Transverse colon (tissue), 4 donors: ENCODE measurements around the gene ILF2. TPM values are rescaled to one million over a fixed set of nuclear protein-coding genes. Genes with fewer than 3 reads are reported as not detected.
"Not testable (repeated sequence)": the region's sequence is repeated elsewhere in the genome, so short reads cannot be mapped to it uniquely, and the experiment has no call there.

Experiments
- DNase-seq: peaks from one replicate; pipeline ENCODE4 v3.0.0-alpha.2; 2019
- H3K27ac ChIP-seq, 4 donors: fragments of 200-600 bp; sonication (generic); 2 replicates each; pipeline ENCODE4 v1.5.1; 2016 to 2018; ENCODE audit warnings: inconsistent platforms in 4 of 4
- H3K27me3 ChIP-seq: fragments of 200-600 bp; sonication (generic); 2 replicates; pipeline ENCODE4 v1.5.1; 2017; ENCODE audit warnings: inconsistent platforms
- H3K36me3 ChIP-seq, 4 donors: fragments of 200-600 bp; sonication (generic); 2 replicates each; pipeline ENCODE4 v1.5.1; 2017 to 2019; ENCODE audit warnings: inconsistent platforms in 4 of 4
- H3K4me1 ChIP-seq, 4 donors: fragments of 200-600 bp; sonication (generic); 2 replicates each; pipeline ENCODE4 v1.5.1; 2017 to 2020; ENCODE audit warnings: inconsistent platforms in 4 of 4
- H3K4me3 ChIP-seq, 4 donors: fragments of 200-600 bp; sonication (generic); 1 replicate in 1 of 4; 2 replicates in 3 of 4; pipeline versions ENCODE4 v1.5.1 to v1.6.1; 2017 to 2019; ENCODE audit warnings: inconsistent platforms in 4 of 4
- H3K9me3 ChIP-seq, 2 donors: fragments of 200-600 bp; sonication (generic); 2 replicates each; pipeline ENCODE4 v1.5.1; 2017 to 2019; ENCODE audit warnings: inconsistent platforms in 2 of 2
- CTCF ChIP-seq, 5 experiments: fragments of 200-600 bp in 3 of 5; fragments of 450-650 bp in 2 of 5; sonication (generic) in 3 of 5; IDR thresholded peaks; 1 replicate in 2 of 5; 2 replicates in 3 of 5; pipeline ENCODE4 v1.5.1; 2016 to 2017; ENCODE audit warnings: antibody characterized with exemption in 5 of 5, inconsistent platforms in 3 of 5, mild to moderate bottlenecking in 2 of 5, moderate library complexity in 1 of 5
- EP300 ChIP-seq: sonication (generic); formaldehyde crosslinking; IDR thresholded peaks from one replicate; pipeline ENCODE4 v1.6.1; 2017; ENCODE audit warnings: antibody characterized with exemption, low read depth
- POLR2A ChIP-seq: fragments of 450-650 bp; IDR thresholded peaks from one replicate; pipeline ENCODE4 v1.6.1; 2016; ENCODE audit warnings: antibody characterized with exemption, mild to moderate bottlenecking, moderate library complexity
- POLR2AphosphoS5 ChIP-seq, 3 donors: sonication (generic); formaldehyde crosslinking; IDR thresholded peaks; one replicate each; pipeline ENCODE4 v1.6.1; 2016; ENCODE audit warnings: antibody characterized with exemption in 3 of 3
- whole genome bisulfite sequencing, 2 donors: methylation state at CpG; one replicate each; pipeline ENCODE4 v1.1.5; 2018; ENCODE audit warnings: low coverage in 1 of 2; 5-methylcytosine and 5-hydroxymethylcytosine counted together
- in situ Hi-C, 4 donors: fragments of 200-750 bp; cut with MboI; loops; one replicate each; pipeline versions ENCODE4 v1.15.0 to v1.15.1; 2017; ENCODE audit warnings: low sequenced_read_pairs in 3 of 4, low pct_ligation_motif_present in 1 of 4, low pct_unique_long_range_greater_than_20kb in 1 of 4
- intact Hi-C: fragments of 100-400 bp; cut with DNase I; formaldehyde crosslinking; loops from one replicate; pipeline ENCODE4 v1.15.1; 2023; ENCODE audit warnings: low total_unique reads
- total RNA-seq, 4 donors: library from RNA; depleted of rRNA; stranded (reverse); fragments of >200 nt; gene quantifications; one replicate each; pipeline ENCODE4 v1.1.0, GENCODE V29; 2016

Gene ILF2
- total RNA-seq: 100 to 1,000 TPM in 1 of 4 donors, 10 to 100 TPM in 3; 16.5 to 102 (median 66.5) TPM

- peaks cover 0 to 29% (median 13%) of the 10 kb centered on the region in 4 donors for H3K36me3 ChIP-seq
- TF ChIP-seq CTCF (IDR thresholded peaks at IDR 0.05) (peak in 1 of 5 experiments; percentile 23), EP300 (no peak), POLR2A (peak; percentile 92), POLR2AphosphoS5 (IDR thresholded peaks at IDR 0.05) (peak; percentile 93 to 96 (median 95))
- in situ Hi-C loops: loop anchor here in 3 of 4 donors (10.0 to 25.0 kb wide), 5 partner anchors 74 to 316 kb away; partner anchors contain the start of genes RAB13 (in 2 of the 3), CREB3L4 (in 1 of the 3), CRTC2 (in 1 of the 3) and JTB (in 1 of the 3)
- H3K27me3 ChIP-seq: no peaks in the 10 kb centered on the region
- WGBS, 2 donors: 1% methylated on average over 18 to 35 of the region's 35 CpGs
- peak within 1 kb of the TSS; percentile 43 to 80 (median 71) for H3K4me3 ChIP-seq
- peak; percentile 98 for DNase-seq
- H3K4me1 ChIP-seq: peaks cover 9 to 33% (median 17%) of the 10 kb centered on the region in 4 donors
- H3K27ac ChIP-seq: peak within 1 kb of the TSS; percentile 89 to 95 (median 92)
- intact Hi-C loops: loop anchor here (10.0 kb wide), 1 partner anchor 314 kb away; the partner anchor contains the start of gene RAB13
- no peaks in the 10 kb centered on the region for H3K9me3 ChIP-seq
Observed at GRCh38 chr1:153670859-153671627, at the start of gene ILF2. ILF2 (minus strand) TSS chr1:153670993; CDS start chr1:153670922, 71 bp downstream.

DNA sequence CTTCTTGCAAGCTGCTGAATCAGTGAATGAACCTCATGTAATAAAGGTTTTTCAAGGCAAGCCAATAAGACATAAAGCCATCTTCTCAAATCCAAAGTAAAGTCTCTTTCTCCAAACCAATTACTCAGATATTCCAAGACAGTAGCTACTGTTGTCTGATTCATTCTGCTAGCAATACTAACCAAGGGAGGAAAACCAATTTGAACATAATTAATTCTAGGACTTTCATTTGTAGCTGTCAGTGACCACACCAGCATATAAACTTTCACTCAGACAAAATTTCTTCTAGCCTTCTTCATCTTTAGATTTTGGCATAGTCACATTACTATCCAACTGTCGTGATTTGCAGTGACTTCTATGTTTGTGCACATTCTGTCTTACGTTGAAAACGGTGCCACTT, 46.5 kb upstream of the ILF2 start:
- no peak overlapping the region for H3K4me3 ChIP-seq
- in situ Hi-C loops (no loop called here), intact Hi-C loops (no loop called here)
- H3K9me3 ChIP-seq: no peaks in the 10 kb centered on the region
- WGBS, 2 donors: 78% methylated on average over 3 of the region's 3 CpGs
- no peak for TF ChIP-seq POLR2A
- TF ChIP-seq EP300: no peak
- no peak for TF ChIP-seq CTCF (IDR thresholded peaks at IDR 0.05)
- no peak for TF ChIP-seq POLR2AphosphoS5 (IDR thresholded peaks at IDR 0.05)
- H3K27ac ChIP-seq: no peak overlapping the region
- H3K36me3 ChIP-seq: no peaks in the 10 kb centered on the region
- DNase-seq: no peak
- no peaks in the 10 kb centered on the region for H3K27me3 ChIP-seq
- H3K4me1 ChIP-seq: no peaks in the 10 kb centered on the region

GRCh38 chr1:153716211-153716610, 45.4 kb upstream of the ILF2 start:
- WGBS, 2 donors: 82% methylated on average over 1 to 5 of the region's 5 CpGs
- H3K9me3 ChIP-seq, H3K27me3 ChIP-seq, H3K4me3 ChIP-seq, H3K36me3 ChIP-seq, in situ Hi-C loops, H3K4me1 ChIP-seq, DNase-seq, H3K27ac ChIP-seq, intact Hi-C loops: not testable (repeated sequence)

- Histone ChIP-seq H3K4me3 (no peak overlapping the region), H3K27me3 (no peaks in the 10 kb centered on the region), H3K27ac (no peak overlapping the region), H3K4me1 (no peaks in the 10 kb centered on the region), H3K36me3 (no peaks in the 10 kb centered on the region), H3K9me3 (no peaks in the 10 kb centered on the region)
- intact Hi-C loops (no loop called here), in situ Hi-C loops (no loop called here)
- no peak for TF ChIP-seq POLR2A
- no peak for TF ChIP-seq CTCF (IDR thresholded peaks at IDR 0.05)
- no peak for TF ChIP-seq POLR2AphosphoS5 (IDR thresholded peaks at IDR 0.05)
- TF ChIP-seq EP300: no peak
- no peak for DNase-seq
- WGBS, 2 donors: 26% methylated on average over 6 to 7 of the region's 7 CpGs
Observed at GRCh38 chr1:153711026-153711425, 40.2 kb upstream of the ILF2 start.
